GM12892 (cell line): ENCODE measurements around the gene HYPK.

Experiments used
- POLR2A ChIP-seq: IDR thresholded peaks from 2 replicates; pipeline ENCODE4 v1.6.1; 2011; ENCODE audit warnings: low read depth, low read length, control low read depth
- POLR2AphosphoS5 ChIP-seq: IDR thresholded peaks from 2 replicates; pipeline ENCODE4 v1.6.1; 2011; ENCODE audit warnings: low read depth, low read length, control low read depth
- TAF1 ChIP-seq: IDR thresholded peaks from 2 replicates; pipeline ENCODE4 v1.6.1; 2011; ENCODE audit warnings: low read depth, mild to moderate bottlenecking, control low read depth, low read length, borderline replicate concordance

GRCh38 chr15:43762824-43763223 is 37.6 kb upstream of the HYPK start:
- TF ChIP-seq POLR2AphosphoS5 (no peak), POLR2A (no peak), TAF1 (no peak)
